ENCODE measurements around the gene NET1.

Gene NET1

GRCh38 chr10:5442065-5442989, 30.0 kb downstream of the NET1 start:
- no peak for DNase-seq (ENCODE audit: low read depth)

- DNase-seq (ENCODE audit: low read depth): no peak
These were observed 30.6 kb downstream of the NET1 start for GRCh38 chr10:5442990-5443370.

GRCh38 chr10:5443429-5443828, 31.1 kb downstream of the NET1 start:
- no peak for DNase-seq (ENCODE audit: low read depth)

GRCh38 chr10:5445006-5445405, 32.6 kb downstream of the NET1 start:
- DNase-seq (ENCODE audit: low read depth): no peak

- peak; percentile 48 for DNase-seq (ENCODE audit: low read depth)
These were observed 34.1 kb downstream of the NET1 start for GRCh38 chr10:5446390-5446926.

- DNase-seq (ENCODE audit: low read depth): no peak
These were observed 34.7 kb downstream of the NET1 start for GRCh38 chr10:5447056-5447455.

- no peak for DNase-seq (ENCODE audit: low read depth)
These were observed 35.3 kb downstream of the NET1 start for GRCh38 chr10:5447611-5448071.

GRCh38 chr10:5448333-5449001, 36.1 kb downstream of the NET1 start:
- no peak for DNase-seq (ENCODE audit: low read depth)

GRCh38 chr10:5449227-5449626, 36.9 kb downstream of the NET1 start:
- DNase-seq (ENCODE audit: low read depth): no peak

- no peak for DNase-seq (ENCODE audit: low read depth)
These were observed 37.5 kb downstream of the NET1 start for GRCh38 chr10:5449823-5450222.

- no peak for DNase-seq (ENCODE audit: low read depth)
These were observed 38.4 kb downstream of the NET1 start for GRCh38 chr10:5450605-5451384.

GRCh38 chr10:5453749-5454489, 41.6 kb downstream of the NET1 start:
- DNase-seq (ENCODE audit: low read depth): no peak

GRCh38 chr10:5456563-5456962, 44.2 kb downstream of the NET1 start:
- DNase-seq (ENCODE audit: low read depth): no peak

GRCh38 chr10:5457741-5458140, 45.4 kb downstream of the NET1 start:
- DNase-seq (ENCODE audit: low read depth): no peak

GRCh38 chr10:5458425-5458824, 46.1 kb downstream of the NET1 start:
- no peak for DNase-seq (ENCODE audit: low read depth)

- no peak for DNase-seq (ENCODE audit: low read depth)
These were observed 46.8 kb downstream of the NET1 start for GRCh38 chr10:5458949-5459747.

- DNase-seq (ENCODE audit: low read depth): no peak
These were observed 48.3 kb downstream of the NET1 start for GRCh38 chr10:5460468-5461202.

- DNase-seq (ENCODE audit: low read depth): no peak
These were observed 48.8 kb downstream of the NET1 start for GRCh38 chr10:5461203-5461588.

- DNase-seq (ENCODE audit: low read depth): no peak
These were observed 49.8 kb downstream of the NET1 start for GRCh38 chr10:5461914-5462840.

All from stimulated activated CD8-positive, alpha-beta memory T cell treated with anti-CD3 and anti-CD28 coated beads, Interleukin-7, amount 100 ng/mL, for 24 hours (primary cell).